Suprapubic skin (tissue), 4 donors: ENCODE data around the gene RUNDC3A. TPM values are rescaled to one million over a fixed set of nuclear protein-coding genes. Genes with fewer than 3 reads are reported as not detected.
"Not testable (repeated sequence)": the region's sequence is repeated elsewhere in the genome, so short reads cannot be mapped to it uniquely, and the experiment has no call there.

ENCODE experiments used
- DNase-seq, 2 donors: peaks; one replicate each; pipeline ENCODE4 v3.0.0-alpha.2; 2019; ENCODE audit warnings: low spot score in 2 of 2
- H3K27ac ChIP-seq: fragments of 200-600 bp; sonication (generic); one replicate; pipeline ENCODE4 v1.5.1; 2019
- H3K27me3 ChIP-seq: fragments of 200-600 bp; sonication (generic); one replicate; pipeline ENCODE4 v1.5.1; 2019
- H3K36me3 ChIP-seq: fragments of 200-600 bp; sonication (generic); one replicate; pipeline ENCODE4 v1.5.1; 2019
- H3K4me1 ChIP-seq: fragments of 200-600 bp; sonication (generic); one replicate; pipeline ENCODE4 v1.5.1; 2019
- H3K4me3 ChIP-seq: fragments of 200-600 bp; sonication (generic); one replicate; pipeline ENCODE4 v1.5.1; 2019; ENCODE audit warnings: mild to moderate bottlenecking
- H3K9me3 ChIP-seq: fragments of 200-600 bp; sonication (generic); one replicate; pipeline ENCODE4 v1.5.1; 2019
- EP300 ChIP-seq: sonication (generic); formaldehyde crosslinking; IDR thresholded peaks from one replicate; pipeline ENCODE4 v1.6.1; 2017; ENCODE audit warnings: antibody characterized with exemption
- POLR2A ChIP-seq, 2 donors: fragments of 450-650 bp; IDR thresholded peaks; one replicate each; pipeline ENCODE4 v1.6.1; 2017; ENCODE audit warnings: antibody characterized with exemption in 2 of 2, mild to moderate bottlenecking in 2 of 2, moderate library complexity in 2 of 2
- POLR2AphosphoS5 ChIP-seq, 3 donors: sonication (generic); formaldehyde crosslinking; IDR thresholded peaks; one replicate each; pipeline ENCODE4 v1.6.1; 2017; ENCODE audit warnings: antibody characterized with exemption in 3 of 3
- WGBS: methylation state at CpG from one replicate; pipeline ENCODE4 v1.1.5; 2018; 5-methylcytosine and 5-hydroxymethylcytosine counted together
- total RNA-seq, 4 donors: library from RNA; depleted of rRNA; stranded (reverse); fragments of >200 nt; gene quantifications; one replicate each; pipeline ENCODE4 v1.1.0, GENCODE V29; 2016
- TF ChIP-seq, protein P1 (sequence below), 2 donors: fragments of 200-600 bp in 1 of 2; fragments of 450-650 bp in 1 of 2; sonication (generic) in 1 of 2; IDR thresholded peaks; one replicate each; pipeline ENCODE4 v1.5.1; 2016 to 2019; ENCODE audit warnings: antibody characterized with exemption in 2 of 2, mild to moderate bottlenecking in 1 of 2, moderate library complexity in 1 of 2

Gene RUNDC3A
- total RNA-seq, 4 donors from 2014 or later = 12.6 to 22.0 (median 14.7) TPM

DNA sequence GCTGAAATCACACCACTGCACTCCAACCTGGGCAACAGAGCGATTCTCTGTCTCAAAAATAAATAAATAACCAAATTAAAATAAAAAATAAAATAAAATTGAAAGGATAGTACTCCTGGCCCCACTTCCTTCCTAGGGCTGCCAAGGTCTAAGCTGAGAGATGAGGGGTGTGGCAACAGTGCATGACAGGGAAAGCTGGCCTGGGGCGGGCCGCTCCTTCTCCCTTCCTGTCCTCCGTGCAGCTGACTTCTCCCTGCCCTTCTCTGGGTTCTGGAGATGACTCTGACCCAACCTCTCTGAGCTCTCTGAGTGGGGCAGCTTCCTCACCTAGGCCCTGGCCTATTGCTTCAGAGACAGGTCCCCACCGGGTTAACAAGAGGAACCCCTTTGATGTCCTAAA, 25.0 kb downstream of the RUNDC3A start:
- DNase-seq = peak in 1 of 2 donors; percentile 65
- 23% methylated on average over 5 of the region's 5 CpGs for WGBS
- H3K36me3 ChIP-seq = no peaks in the 10 kb centered on the region
- H3K4me1 ChIP-seq = peaks cover 21% of the 10 kb centered on the region
- no peaks in the 10 kb centered on the region for H3K27me3 ChIP-seq
- no peak overlapping the region for H3K27ac ChIP-seq
- H3K9me3 ChIP-seq = no peaks in the 10 kb centered on the region
- TF ChIP-seq POLR2AphosphoS5 (IDR thresholded peaks at IDR 0.05) (no peak), EP300 (no peak), POLR2A (IDR thresholded peaks at IDR 0.05) (no peak)
- TF ChIP-seq, protein P1, sequence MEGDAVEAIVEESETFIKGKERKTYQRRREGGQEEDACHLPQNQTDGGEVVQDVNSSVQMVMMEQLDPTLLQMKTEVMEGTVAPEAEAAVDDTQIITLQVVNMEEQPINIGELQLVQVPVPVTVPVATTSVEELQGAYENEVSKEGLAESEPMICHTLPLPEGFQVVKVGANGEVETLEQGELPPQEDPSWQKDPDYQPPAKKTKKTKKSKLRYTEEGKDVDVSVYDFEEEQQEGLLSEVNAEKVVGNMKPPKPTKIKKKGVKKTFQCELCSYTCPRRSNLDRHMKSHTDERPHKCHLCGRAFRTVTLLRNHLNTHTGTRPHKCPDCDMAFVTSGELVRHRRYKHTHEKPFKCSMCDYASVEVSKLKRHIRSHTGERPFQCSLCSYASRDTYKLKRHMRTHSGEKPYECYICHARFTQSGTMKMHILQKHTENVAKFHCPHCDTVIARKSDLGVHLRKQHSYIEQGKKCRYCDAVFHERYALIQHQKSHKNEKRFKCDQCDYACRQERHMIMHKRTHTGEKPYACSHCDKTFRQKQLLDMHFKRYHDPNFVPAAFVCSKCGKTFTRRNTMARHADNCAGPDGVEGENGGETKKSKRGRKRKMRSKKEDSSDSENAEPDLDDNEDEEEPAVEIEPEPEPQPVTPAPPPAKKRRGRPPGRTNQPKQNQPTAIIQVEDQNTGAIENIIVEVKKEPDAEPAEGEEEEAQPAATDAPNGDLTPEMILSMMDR (IDR thresholded peaks at IDR 0.05) = no peak
- H3K4me3 ChIP-seq = no peak overlapping the region

DNA sequence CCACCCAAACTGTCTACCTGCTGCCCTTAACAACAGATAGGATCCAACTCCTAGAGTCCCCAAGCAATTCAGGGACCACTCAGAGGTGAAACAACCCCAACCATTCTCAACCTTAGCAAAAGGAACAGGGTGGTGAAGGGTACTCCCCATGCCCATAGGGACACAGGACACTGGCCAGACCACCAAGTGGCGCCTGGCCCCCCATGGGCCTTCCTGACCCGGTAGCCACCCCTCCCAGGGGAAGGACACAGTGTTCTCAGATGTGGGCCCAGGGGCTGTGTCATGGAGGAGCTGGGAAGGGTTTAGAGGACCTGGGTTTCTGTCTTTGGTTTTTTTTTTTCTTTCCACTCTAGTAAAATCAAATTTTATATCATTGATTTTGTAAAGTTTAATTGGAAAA, 25.9 kb downstream of the RUNDC3A start:
- Histone ChIP-seq H3K9me3 (no peaks in the 10 kb centered on the region), H3K4me3 (no peak overlapping the region), H3K27me3 (no peaks in the 10 kb centered on the region), H3K36me3 (no peaks in the 10 kb centered on the region), H3K4me1 (peaks cover 27% of the 10 kb centered on the region), H3K27ac (no peak overlapping the region)
- DNase-seq = no peak
- TF ChIP-seq POLR2A (IDR thresholded peaks at IDR 0.05) (no peak), EP300 (no peak), POLR2AphosphoS5 (IDR thresholded peaks at IDR 0.05) (no peak)
- TF ChIP-seq, protein P1 (IDR thresholded peaks at IDR 0.05) = no peak
- WGBS = 63% methylated on average over 2 of the region's 2 CpGs

DNA sequence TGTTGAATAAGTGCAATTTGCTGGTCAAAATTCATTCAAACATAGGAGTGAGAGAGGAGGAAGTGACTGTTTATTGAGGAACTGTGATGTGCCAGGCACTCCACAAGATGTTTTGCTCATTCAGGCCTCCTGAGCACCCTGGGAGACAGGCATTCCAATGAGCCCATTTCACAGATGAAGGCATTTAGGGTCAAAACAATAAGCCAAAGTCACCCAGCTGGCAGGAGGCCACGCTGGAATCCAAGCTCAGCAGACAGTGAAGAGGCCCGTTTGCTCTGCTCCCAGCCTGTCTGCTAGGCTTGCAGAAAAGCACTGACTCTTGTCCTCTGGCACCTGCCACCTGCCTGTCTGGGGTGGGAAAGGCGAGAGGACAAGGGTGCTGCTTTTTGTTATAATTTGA, 26.3 kb downstream of the RUNDC3A start:
- H3K27ac ChIP-seq = no peak overlapping the region
- DNase-seq = peak in 1 of 2 donors; percentile 51
- 62% methylated on average over 3 of the region's 3 CpGs for WGBS
- no peaks in the 10 kb centered on the region for H3K27me3 ChIP-seq
- H3K4me3 ChIP-seq = no peak overlapping the region
- TF ChIP-seq POLR2A (IDR thresholded peaks at IDR 0.05) = no peak
- no peaks in the 10 kb centered on the region for H3K36me3 ChIP-seq
- H3K9me3 ChIP-seq = no peaks in the 10 kb centered on the region
- peaks cover 29% of the 10 kb centered on the region for H3K4me1 ChIP-seq

DNA sequence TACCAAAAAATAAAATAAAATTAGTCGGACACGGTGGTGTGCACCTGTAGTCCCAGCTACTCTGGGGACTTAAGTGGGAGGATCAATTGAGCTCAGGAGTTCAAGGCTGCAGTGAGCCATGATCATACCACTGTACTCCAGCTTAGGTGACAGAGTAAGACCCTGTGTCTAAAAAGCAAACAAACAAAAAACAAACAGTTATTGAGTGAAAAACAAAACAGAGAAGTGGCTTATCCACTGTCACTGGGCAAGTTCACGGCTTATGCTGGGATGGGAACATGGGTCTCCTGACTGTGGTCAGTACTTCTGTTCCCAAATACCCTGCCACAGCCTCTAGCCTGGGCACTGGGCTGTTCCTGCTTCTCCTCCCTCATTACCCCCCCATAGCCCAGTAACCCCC, 27.2 kb downstream of the RUNDC3A start:
- Histone ChIP-seq H3K4me3 (no peak overlapping the region), H3K27ac (no peak overlapping the region), H3K27me3 (no peaks in the 10 kb centered on the region), H3K9me3 (no peaks in the 10 kb centered on the region), H3K36me3 (no peaks in the 10 kb centered on the region), H3K4me1 (peaks cover 38% of the 10 kb centered on the region)
- no peak for DNase-seq
- WGBS = 88% methylated on average over 3 of the region's 3 CpGs
- TF ChIP-seq, protein P1 (IDR thresholded peaks at IDR 0.05) = no peak
- TF ChIP-seq POLR2AphosphoS5 (IDR thresholded peaks at IDR 0.05) (no peak), EP300 (no peak), POLR2A (IDR thresholded peaks at IDR 0.05) (no peak)

DNA sequence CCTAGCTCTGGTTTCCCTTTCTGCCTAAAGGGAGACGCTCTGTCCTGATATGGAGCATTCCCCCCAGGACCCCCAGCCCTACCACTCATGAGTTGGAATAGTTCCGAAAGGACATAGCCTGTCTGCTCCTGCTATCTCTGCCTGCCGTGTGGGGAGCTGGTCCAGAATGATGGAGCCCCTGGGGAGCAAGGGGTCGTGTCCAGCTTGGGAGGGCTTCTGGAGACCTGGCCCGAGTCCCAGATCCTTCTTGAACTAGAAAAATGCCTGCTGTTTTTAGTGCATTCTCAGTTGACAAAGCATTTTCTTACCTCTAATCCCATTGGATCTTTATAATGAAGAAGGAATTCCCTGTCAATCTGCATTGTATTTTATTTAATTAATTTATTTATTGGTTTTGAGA, 27.6 kb downstream of the RUNDC3A start:
- H3K27me3 ChIP-seq = no peaks in the 10 kb centered on the region
- no peak overlapping the region for H3K27ac ChIP-seq
- TF ChIP-seq POLR2A (IDR thresholded peaks at IDR 0.05) = no peak
- TF ChIP-seq, protein P1 (IDR thresholded peaks at IDR 0.05) = no peak
- TF ChIP-seq POLR2AphosphoS5 (IDR thresholded peaks at IDR 0.05) = no peak
- no peak for TF ChIP-seq EP300
- H3K36me3 ChIP-seq = no peaks in the 10 kb centered on the region
- 44% methylated on average over 5 of the region's 5 CpGs for WGBS
- peaks cover 35% of the 10 kb centered on the region for H3K4me1 ChIP-seq
- H3K4me3 ChIP-seq = no peak overlapping the region
- DNase-seq = no peak
- no peaks in the 10 kb centered on the region for H3K9me3 ChIP-seq

DNA sequence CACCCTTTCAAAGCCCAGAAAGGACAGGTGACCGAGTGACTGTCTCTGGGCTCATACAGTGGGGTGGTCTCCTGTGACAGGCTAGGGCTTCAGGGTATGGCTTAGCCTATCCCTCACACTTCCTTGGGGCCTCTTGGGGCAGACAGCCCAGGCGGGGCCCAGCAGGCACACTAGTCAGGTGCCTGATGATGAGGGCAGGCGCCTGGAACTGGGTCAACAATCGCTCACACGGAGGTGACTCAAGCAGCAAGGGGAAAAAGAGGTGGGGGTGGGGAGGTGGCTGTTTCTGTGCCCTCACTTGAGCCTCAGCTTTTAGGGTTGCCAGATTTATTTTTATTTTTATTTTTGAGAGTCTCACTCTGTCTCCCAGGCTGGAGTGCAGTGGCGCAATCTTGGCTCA, 30.3 kb downstream of the RUNDC3A start:
- Histone ChIP-seq H3K27ac (no peak overlapping the region), H3K4me1 (peaks cover 28% of the 10 kb centered on the region), H3K9me3 (no peaks in the 10 kb centered on the region), H3K4me3 (no peak overlapping the region), H3K36me3 (no peaks in the 10 kb centered on the region), H3K27me3 (no peaks in the 10 kb centered on the region)
- DNase-seq = peak in 1 of 2 donors; percentile 59
- TF ChIP-seq EP300 = no peak
- no peak for TF ChIP-seq POLR2A (IDR thresholded peaks at IDR 0.05)
- TF ChIP-seq, protein P1 (IDR thresholded peaks at IDR 0.05) = no peak
- TF ChIP-seq POLR2AphosphoS5 (IDR thresholded peaks at IDR 0.05) = no peak
- WGBS = 43% methylated on average over 6 of the region's 6 CpGs

DNA sequence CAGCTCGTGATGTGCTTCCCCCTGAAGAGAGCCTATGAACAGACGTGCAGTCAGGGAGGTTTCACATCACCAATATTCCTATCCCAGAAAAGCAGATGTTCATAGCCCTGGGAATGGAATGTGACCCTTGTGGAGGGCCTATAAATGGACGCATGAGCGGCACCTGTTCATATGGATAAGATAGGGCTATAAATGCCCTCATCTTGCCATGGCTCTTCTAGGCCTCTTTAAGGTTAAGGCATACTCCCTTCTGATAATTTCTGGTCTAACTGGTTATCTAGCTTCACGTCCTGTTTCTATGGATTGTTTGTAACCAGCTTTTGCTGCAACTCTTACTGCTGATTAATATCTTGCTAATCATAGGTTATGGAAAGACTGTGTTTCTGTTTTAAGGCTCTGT, 32.2 kb downstream of the RUNDC3A start:
- WGBS = 60% methylated on average over 5 of the region's 5 CpGs
- DNase-seq, H3K4me3 ChIP-seq, H3K27me3 ChIP-seq, H3K9me3 ChIP-seq, H3K36me3 ChIP-seq: not testable (repeated sequence)
- Histone ChIP-seq H3K27ac (peak overlapping the region; percentile 27), H3K4me1 (peaks cover 36% of the 10 kb centered on the region)
